GM18499 (cell line): ENCODE results near the gene HIVEP1.

Experiments used
- ATAC-seq: cut with Tn5 transposase; IDR thresholded peaks from one replicate; pipeline ENCODE4 v1.9.1; 2021; ENCODE audit warnings: moderate number of reproducible peaks; ENCODE audit not compliant: insufficient read depth, unreplicated experiment

HIVEP1 gene

DNA sequence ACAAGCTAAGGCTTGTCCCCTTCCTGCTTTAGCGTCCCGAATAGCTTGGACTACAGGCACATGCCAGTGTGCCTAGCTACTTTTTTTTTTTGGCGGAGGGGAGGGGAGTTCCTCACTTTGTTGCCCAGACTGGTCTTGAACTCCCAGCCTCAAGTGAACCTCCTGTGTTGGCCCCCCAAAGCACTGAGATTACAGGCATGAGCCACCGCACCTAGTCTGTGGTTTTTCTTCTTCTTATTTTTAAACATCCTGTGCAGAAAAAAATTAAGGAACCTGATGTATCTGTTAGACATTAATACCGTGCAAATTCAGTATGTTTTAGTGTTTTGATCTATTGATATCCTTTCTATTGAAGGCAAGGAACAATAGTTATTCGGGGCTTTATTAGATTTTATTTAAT, 25.7 kb downstream of the HIVEP1 start:
- no peak for ATAC-seq

DNA sequence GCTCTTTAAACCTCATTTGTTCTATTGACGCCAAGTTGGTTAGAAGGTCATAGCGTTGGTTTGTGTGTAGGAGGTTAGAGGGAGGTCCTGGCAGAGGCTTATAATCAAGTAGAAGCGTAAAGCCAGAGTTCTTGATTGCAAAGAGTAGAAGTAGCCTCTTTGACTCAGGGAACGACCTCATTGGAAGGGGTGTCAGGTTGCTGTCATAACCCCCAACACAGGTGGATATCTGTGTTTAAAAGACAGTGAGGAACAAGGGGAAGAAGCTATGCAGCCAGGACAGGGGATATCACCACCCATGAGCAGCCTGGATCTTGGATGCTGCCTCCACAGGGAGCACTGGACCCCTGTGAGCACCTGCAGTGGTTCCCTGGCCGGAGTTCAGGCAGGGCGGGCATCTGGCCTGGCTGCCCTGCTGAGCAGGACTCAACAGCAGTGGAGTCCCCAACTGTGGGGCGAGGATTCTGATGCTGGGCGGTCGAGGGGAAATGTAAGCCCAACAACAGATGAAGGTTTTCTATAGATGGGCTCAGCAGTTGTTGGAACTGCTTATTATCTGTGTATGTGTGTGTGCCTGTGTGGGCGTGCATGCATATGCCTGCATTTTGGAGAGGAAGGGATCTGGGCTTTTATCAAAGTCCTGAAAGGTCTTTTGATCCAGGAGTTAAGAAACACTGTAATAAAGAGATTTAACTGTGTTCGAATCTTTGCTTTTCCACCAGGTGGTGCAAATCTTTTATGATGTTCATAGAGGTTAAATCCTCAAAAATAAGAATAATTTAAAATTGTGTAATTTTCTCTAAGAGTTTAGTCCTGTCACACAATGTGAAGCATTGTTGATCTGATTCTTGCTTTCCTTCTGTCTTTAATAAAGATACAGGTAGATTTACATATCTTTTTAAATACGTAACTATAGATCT, 27.7 kb downstream of the HIVEP1 start:
- no peak for ATAC-seq

DNA sequence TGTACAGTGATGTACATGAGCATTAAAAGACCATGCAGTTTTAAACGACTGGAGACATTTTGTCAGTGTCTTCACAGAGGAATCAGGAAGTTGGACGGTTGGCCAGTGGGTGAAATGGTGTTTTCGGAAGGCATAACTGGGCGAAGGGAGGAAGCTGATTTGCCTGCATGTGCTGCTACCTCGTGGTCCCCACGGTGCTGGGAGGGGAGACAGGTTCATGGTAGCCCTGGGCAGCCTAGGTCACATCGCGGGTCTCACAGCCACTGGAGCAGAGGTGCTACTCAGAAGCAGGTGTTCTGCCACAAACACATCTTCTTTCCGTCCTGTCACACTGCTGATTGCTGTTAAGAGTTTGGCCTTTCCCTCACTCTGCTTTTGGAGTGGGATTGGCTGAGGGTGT, 35.2 kb downstream of the HIVEP1 start:
- no peak for ATAC-seq

DNA sequence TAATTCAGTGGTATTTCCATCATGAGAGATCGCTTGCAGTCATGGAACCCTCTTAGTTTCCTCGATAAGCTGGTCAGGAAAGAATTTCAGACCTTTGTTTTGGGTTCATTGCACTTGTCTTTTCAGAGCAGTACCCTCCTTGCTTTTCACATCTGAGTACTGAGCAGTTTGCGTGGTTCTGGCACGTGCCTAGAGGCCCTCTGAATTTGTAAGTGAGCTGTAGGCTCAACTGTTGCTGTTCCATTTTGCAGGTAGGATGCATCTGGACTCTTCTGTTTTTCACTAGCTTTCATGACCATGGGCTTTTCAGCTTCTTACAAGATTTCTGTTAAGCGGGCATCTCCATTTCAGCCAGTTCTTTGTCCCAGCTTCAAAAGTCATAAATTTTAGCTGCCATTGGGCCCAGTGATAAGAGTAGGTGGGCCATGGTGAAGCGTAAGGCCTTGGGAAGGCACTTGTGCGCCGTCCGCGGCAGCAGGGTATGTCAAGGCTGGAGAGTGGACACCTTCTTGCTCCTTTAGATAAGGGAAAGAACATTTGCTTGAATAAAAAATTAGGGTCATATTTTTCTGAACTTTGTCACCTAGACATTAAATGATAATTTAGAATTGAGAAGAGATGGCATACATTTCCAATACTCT, 35.8 kb downstream of the HIVEP1 start:
- ATAC-seq, result no peak

DNA sequence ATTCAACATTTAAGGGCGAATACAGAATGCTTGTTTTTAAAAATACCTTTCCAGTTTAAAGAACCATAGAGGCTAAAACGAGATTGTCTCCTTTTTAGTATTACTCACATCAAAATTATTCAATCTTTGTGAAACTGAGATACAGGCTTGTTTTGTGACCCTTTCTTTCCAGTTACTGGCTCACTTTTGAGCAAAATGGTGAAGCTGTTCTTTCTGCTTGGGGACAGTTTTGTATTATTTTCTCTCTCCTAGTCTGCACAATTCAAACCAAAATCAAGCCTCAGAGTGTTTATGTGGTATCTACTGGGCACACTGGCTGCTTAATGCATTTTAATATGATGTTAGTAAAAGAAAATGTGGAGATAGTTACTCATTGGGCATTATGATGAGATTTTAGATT, 36.5 kb downstream of the HIVEP1 start:
- ATAC-seq, result no peak

DNA sequence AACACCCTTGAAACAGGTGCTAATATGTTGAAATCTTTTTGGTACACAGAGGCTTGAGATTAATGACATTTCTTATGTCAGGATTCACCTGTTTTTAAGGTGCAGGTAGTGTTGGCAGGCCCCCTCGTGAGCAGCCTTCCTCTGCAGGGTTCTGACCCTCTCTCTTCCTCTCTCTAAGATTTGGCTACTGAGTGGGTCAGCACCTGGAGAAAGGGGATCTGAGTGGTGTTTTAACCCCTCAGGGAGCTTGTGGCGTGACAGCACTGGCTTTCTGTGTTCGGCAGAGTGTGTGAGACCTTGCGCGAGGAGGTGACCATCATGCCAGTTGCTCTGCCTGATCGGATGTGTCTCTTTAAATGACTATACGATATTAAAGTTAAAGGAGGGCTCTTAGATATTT, 37.1 kb downstream of the HIVEP1 start:
- no peak for ATAC-seq

DNA sequence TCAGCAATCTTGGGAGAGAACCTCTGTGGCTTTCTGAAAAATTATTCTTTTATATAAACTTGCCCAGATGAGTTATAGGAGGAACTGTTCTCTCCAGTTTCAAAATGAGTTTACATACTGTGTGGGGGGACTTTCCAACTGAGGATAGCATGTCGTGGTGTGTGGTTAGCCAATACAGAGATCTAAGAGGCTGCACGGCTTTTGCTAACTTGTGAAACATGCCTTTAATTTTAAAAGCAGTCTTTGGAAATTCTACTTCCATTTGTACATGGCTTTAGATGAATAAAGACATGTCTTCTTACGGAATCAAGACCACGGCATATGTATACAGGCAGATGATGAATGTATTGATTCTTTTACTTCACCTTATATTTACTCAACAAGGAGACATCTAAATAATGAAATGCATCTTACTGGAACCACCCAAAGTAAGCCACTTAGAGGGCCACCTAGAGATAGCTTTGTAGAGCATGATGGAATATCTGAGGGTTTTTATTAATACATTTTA, 39.8 kb downstream of the HIVEP1 start:
- ATAC-seq, result peak; percentile 72

DNA sequence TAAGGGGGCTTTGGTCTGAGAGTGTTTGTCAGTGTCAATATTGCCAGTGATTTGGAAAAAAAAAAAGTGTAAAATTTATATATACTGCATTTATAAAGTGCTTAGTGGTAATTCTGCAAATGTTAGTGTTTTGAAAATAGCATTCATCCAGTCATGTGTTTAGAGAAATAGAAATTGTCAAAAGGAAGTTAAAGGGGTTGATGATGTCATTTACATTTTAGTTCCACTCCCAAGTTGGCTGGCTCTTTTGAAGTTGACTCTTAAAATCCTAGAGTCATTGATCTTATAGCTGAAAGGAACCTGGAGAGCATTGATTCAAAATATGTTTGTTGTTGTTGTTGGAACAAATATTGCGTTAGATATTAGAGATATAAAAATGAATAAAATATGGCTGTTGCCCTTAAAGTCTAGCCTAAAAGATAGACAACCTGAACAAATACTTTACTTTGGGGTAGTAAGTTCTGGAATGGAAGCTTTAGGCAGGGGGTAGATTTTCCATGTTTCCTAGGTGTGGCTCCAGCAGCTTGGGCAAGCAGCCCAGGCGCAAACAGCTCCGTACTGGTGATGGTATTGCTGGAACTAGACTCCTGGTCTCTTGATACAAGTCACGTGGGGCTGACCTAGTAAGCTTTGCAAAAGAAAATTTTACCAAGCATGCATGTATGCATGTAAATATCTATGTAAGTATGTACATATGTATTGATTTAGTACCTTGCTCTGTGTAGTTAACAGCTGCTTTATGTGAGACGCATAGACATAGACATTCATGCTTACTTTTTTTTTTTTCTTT, 46.3 kb downstream of the HIVEP1 start:
- ATAC-seq, result no peak

DNA sequence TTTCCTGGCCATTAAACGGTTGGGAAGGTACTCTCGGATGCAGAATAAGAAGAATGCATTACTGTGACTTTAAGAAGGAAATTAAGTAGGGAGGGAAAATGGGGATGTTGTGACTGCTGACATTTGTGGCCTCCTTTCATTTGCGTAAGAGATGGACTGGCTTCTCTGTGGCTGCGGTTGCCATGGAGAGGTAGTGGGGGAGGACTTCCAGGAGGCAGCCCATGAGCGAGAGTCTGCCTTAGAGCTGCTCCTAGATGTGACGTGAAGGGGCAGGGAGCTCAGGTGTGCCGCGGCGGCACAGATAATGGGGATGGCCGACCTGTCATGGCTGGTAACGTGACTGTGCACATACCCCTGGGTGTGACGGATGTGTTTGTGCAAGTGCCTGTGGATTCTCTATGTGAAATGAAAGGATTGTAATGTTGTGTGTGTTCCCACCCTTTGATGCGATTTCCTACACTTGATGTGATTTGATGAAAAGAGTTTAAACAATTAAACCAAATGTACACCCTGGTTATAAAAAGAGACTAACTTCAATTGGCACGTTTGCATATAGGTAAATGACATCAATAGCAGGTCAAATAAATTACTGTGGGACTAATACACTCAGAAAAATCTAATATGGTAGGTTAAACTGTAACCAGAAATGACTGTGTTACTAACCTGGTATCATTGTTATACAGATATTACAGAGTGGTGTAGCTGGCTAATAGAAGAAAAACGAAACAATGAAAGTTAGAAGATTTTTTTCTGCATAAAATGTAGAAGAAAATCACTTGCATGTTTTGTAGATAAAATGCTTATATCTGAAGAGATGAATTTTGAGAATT, 48.9 kb downstream of the HIVEP1 start:
- ATAC-seq, result peak; percentile 43

DNA sequence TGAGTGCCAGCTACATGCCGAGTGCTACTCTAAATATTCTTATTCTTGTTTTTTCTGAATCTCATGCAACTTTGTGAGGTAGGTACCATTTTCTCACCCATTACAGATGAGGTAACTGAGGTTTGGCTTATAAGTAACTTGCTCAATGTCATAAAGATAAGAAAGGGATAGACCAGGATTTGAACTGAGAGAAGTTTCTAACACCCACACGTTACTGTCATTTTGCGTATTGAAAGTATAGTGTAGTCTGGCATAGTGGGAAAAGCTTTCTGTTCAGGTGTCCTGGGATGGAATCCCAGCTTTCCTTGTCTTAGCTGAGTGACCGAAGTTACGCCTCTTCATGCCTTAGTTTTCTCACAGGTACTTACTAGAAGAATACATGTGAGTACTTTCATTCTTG, 50.5 kb downstream of the HIVEP1 start:
- no peak for ATAC-seq

DNA sequence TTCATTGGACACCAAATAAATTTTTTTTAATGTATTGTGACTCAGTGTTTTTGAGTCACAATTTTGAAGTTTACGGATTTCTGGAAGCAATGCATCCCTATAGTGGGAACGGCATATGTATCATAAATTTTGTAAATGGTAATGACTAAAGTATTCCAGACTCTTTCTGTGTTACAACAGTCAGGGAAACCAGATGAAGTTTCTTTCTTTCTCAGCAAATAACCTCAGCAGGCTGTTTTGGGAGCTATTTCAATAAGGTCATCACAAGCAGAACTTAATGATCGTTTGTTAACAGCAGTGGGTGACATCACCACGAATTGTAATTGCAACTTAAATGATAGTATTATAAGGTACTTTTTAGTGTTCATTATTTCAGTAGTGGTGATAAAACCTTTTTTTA, 52.0 kb downstream of the HIVEP1 start:
- ATAC-seq, result no peak

DNA sequence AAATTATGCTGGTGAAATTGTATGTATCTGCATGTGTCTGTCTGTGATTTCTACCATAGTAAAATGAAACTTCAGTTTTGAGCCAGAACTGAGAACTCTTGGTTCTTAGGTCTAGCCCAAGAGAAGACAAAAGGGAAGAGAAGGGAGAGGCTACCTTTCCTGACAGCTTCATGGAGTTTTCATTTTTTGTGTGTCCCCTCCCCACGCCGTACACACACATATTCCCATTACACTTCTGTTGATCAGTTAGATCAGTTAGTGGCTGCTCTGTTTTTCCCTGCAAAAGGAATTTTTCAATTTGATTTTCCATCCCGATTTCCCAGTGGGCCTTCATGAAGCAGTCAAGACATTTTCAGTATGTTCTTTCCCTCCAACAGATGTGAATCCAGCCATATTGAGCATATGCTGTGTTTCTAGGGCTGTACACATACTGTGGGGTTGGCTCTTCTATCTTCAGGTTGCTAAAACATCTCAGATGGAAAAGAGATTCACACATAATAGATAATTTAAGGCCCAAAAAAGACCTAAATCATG, 52.5 kb downstream of the HIVEP1 start:
- no peak for ATAC-seq

DNA sequence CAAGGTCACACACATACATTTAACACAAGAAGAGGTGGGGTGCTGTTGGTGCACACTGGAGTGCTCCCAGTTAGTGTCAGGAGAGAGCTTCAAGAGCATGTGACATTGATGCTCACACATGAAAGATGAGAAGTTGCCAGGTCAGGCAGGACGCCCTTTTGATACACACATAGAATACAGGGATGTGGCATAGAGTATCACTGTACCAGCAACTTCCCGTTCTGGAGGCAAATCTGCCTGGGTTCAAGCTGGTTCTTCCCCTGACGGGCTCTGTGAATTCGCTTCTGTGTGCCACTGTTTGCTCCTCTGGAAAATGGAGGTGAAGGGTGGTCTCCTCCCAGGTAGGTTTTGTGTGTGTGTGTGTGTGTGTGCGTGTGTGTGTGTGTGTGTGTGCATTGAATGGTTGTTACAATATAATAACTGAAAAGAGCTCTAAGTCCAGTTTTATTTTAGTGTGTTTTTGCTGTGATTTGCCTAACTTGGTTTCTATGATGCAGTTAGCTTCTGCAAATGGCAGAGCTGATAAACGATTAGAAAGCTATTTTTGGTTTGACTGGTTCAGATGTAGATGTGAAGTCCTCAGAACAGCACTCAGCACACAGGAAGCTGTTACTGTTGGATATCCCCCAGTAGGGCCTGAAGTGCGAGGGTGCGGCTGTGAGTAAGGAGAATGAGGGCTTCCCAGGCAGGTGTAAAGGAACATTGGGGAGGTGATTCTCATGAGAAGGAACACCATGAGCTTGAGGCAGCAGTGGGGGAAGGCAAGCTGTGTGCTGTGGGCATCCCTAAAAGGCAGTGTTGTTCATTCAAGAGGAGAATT, 53.4 kb downstream of the HIVEP1 start:
- peak; percentile 42 for ATAC-seq

DNA sequence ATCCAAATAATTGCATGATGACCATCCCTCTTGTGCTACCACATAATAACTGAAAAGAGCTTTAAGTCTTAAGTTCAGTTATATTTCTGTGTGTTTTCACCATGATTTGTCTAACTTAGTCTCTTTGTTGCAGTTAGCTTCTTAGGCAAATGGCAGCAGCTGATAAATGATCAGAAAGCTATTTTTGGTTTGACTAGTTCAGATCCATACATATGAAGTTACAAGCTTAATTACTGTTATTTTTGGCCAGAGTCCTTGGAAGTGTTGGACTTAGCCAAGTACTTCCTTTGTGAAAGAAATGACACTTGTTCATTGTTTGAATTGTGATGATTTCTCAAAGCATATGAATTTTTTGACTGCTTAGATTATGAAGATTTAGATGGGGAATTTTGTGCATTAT, 54.2 kb downstream of the HIVEP1 start:
- no peak for ATAC-seq

DNA sequence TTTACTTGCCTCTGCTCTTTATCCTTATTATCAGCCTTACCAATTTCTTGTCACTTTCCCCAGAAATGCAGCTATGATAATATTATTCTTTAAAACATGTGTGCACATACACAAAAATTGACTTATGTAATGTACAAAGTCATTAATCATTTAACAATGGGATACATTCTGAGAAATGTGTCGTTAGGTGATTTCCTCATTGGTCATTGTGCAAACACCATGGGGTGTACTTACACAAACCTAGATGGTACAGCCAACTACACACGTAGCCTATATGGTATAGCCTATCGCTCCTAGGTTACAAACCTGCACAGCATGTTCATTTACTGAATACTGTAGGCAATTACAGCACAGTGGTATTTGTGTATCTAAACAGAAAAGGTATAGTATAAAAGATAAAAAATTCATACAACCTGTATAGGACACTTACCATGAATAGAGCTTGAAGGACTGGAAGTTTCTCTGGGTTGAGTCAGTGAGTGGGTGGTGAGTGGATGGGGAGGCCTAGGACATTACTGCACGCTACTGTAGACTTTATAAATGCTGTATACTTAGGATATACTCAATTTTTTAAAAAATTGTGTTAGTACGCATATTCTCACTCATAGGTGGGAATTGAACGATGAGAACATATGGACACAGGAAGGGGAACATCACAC, 56.9 kb downstream of the HIVEP1 start:
- no peak for ATAC-seq

DNA sequence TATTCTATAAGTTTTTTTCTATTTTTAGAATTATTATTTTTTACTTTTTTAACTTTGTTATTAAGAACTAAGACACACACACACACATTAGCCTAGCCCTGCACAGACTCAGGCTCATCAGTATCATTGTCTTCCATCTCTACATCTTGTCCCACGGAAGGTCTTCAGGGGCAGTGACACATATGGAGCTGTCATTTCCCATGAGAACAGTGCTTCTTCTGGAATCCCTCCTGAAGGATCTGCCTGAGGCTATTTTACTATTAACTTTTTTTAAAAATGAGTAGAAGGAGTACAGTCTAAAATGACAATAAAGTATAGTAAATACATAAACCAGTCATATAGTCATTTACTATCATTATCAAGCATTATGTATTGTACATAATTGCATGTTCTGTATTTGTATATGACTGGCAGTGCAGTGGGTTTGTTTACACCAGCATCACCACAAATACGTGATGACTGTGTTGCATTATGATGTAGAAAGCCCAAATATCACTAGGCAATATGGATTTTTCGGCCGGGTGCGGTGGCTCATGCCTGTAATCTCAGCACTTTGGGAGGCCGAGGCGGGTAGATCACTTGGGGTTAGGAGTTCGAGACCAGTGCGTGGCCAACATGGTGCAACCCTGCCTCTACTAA, 57.9 kb downstream of the HIVEP1 start:
- no peak for ATAC-seq

DNA sequence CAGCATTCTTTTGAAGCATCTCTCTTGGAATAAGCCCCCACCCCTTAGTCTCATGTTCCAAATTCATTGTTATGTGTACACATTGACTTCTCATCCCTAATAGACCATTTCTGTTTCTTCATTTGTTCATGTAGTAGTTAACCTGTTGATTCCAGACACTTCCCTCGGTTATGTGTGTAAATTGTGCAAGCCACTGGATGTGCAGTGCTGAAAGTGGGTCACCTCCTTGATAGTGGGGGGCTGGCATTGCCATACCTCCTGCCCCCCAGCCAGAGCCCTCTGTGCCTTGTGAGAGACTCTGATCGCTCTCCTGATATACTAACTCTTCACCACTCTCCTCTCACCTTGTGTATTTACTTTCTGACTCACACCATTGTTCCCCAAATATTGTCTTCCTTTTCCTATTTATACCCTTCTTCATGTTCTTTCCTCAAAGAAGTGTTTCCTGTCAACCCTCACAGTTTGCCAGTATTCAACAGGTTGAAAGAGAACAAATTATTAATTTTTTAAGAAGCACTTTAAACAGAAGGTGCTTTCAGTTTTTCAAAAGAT, 59.0 kb downstream of the HIVEP1 start:
- no peak for ATAC-seq
